ENCODE data around the gene EMP2.
"Not testable (repeated sequence)": the region's sequence is repeated elsewhere in the genome, so short reads cannot be mapped to it uniquely, and the experiment has no call there.

The EMP2 gene

DNA sequence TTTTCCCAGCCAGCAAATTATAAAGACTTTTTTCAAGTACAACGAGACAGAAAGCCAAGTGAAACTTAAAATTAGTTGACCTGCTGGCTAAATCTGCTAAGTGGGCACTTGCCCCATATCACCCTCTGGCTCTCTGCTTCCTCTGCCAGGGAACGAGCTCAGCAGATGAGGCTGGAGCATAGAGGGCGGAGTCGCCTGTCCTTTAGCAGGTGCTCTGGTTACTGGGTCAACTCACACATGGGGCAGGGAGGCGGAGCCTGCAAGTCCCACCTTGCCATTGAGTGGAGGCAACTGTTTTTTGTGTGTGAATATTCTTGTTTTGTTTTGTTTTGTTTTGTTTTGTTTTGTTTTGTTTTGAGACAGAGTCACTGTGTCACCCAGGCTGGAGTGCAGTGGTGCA is 62.5 kb downstream of the EMP2 start:
- H3K4me3 ChIP-seq (ENCODE audit: low read depth, low read length), result no peak overlapping the region
- no peak for DNase-seq (ENCODE audit: low read depth)
- TF ChIP-seq, protein P1, sequence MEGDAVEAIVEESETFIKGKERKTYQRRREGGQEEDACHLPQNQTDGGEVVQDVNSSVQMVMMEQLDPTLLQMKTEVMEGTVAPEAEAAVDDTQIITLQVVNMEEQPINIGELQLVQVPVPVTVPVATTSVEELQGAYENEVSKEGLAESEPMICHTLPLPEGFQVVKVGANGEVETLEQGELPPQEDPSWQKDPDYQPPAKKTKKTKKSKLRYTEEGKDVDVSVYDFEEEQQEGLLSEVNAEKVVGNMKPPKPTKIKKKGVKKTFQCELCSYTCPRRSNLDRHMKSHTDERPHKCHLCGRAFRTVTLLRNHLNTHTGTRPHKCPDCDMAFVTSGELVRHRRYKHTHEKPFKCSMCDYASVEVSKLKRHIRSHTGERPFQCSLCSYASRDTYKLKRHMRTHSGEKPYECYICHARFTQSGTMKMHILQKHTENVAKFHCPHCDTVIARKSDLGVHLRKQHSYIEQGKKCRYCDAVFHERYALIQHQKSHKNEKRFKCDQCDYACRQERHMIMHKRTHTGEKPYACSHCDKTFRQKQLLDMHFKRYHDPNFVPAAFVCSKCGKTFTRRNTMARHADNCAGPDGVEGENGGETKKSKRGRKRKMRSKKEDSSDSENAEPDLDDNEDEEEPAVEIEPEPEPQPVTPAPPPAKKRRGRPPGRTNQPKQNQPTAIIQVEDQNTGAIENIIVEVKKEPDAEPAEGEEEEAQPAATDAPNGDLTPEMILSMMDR (IDR thresholded peaks at IDR 0.05; ENCODE audit: insufficient read depth, low read depth, low read length, missing control alignments), result no peak

DNA sequence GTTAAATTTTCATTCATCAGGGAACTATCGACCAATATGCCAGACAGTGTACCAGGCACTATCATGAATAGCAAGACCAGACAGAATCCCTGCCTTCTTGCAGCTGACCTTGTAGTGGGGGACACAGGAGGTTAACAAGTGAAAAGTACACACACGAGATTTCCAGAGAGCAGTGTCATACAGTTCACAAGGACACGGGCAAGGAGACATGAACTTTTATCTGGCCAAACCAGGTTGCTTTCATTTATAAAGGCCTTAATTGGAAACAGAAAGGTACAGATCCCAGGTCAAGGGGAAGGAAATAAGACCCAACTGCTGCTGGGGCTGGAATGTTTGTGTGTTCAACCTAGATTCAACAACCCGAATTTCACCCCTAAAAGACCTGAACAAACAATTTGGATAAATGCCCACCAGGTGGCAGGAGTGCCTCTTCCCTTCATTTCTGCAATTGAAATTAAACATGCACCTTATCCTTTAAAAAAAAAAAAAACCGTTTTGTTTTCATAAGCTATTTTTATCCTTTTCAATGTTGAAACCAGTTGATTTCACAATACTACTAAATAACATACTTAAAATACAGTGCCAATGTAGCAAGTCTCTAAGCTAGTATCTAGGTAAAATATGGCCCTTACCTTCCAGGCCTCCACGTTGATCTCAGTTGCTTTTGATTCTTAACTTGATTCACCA is 65.9 kb downstream of the EMP2 start:
- no peak overlapping the region for H3K4me3 ChIP-seq (ENCODE audit: low read depth, low read length)
- TF ChIP-seq, protein P1 (IDR thresholded peaks at IDR 0.05; ENCODE audit: insufficient read depth, low read depth, low read length, missing control alignments), result peak; percentile 46
- DNase-seq (ENCODE audit: low read depth), result peak; percentile 72

DNA sequence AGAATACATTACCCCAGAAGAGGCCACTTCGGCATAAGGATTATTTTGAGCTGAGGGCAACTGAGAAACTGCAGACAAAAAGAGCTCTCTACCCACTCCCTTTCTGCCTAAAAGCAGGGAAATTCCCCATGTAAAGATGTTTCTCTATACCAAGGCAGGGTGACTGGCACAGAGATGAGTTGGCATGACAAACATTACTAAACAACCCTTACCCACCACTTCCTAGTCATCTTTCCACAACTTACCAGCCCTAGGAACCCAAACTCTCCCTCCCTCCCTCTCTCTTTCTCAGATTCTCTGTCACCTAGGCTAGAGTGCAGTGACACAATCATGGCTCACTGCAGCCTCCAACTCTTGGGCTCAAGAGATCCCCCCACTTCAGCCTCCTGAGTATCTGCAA is 68.6 kb downstream of the EMP2 start:
- no peak overlapping the region for H3K4me3 ChIP-seq (ENCODE audit: low read depth, low read length)
- TF ChIP-seq, protein P1 (IDR thresholded peaks at IDR 0.05; ENCODE audit: insufficient read depth, low read depth, low read length, missing control alignments), result no peak
- DNase-seq (ENCODE audit: low read depth), result peak; percentile 14

DNA sequence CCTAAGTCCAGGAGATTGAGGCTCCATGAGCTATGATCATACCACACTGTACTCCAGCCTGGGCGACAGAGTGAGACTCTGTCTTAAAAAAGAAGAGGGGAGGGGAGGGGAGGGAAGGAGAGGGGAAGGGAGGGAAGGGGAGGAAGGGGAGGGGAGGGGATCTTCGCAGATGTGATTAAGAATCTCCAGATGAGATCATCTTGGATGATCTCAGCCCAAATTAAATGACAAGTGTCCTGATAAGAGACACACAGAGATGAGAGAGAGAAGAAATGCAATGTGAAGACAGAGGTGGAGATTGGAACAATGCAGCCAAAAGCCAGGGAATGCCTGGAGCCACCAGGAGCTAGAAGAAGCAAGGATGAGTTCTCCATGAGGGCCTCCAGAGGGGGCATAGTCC is 70.1 kb downstream of the EMP2 start:
- H3K4me3 ChIP-seq (ENCODE audit: low read depth, low read length), result no peak overlapping the region
- TF ChIP-seq, protein P1 (IDR thresholded peaks at IDR 0.05; ENCODE audit: insufficient read depth, low read depth, low read length, missing control alignments), result no peak
- no peak for DNase-seq (ENCODE audit: low read depth)

DNA sequence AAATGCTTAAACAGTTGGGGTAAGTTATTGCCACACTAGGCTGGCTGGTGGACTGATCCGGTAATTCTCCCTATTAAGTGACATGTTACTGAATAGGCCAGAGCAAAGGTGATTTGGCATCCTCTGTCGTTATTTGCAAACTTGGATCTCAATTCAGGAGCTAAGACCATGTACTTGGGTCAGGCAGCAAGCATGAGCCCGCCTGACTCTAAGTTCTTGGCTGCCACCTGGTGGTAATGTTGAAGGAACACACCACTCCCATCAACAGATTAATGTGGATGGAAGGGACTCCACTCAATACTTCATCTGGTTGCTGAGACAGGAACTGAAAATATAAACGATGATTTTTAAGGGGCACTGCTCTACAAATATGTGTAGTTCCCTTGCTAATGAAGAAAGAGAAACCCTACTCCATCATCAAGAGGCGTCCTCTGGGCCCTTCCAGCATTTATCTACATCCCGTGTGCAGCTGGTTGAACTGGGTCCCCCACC is 70.8 kb downstream of the EMP2 start:
- DNase-seq (ENCODE audit: low read depth), result peak; percentile 88
- H3K4me3 ChIP-seq (ENCODE audit: low read depth, low read length), result no peak overlapping the region
- TF ChIP-seq, protein P1 (IDR thresholded peaks at IDR 0.05; ENCODE audit: insufficient read depth, low read depth, low read length, missing control alignments), result peak; percentile 75

DNA sequence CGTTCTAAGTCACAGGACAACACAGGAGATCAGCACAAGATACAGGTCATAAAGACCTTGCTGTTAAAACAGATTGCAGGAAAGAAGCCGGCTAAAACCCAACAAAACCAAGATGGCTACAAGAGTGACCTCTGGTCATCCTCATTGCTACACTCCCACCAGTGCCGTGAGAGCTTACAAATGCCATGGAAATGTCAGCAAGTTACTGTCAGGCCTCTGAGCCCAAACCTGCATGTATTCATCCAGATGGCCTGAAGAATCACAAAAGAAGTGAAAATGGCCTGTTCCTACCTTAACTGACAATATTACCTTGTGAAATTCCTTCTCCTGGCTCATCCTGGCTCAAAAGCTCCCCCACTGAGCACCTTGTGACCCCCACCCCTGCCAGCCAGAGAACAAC is 75.1 kb downstream of the EMP2 start:
- not testable (repeated sequence) for DNase-seq (ENCODE audit: low read depth); H3K4me3 ChIP-seq (ENCODE audit: low read depth, low read length)

DNA sequence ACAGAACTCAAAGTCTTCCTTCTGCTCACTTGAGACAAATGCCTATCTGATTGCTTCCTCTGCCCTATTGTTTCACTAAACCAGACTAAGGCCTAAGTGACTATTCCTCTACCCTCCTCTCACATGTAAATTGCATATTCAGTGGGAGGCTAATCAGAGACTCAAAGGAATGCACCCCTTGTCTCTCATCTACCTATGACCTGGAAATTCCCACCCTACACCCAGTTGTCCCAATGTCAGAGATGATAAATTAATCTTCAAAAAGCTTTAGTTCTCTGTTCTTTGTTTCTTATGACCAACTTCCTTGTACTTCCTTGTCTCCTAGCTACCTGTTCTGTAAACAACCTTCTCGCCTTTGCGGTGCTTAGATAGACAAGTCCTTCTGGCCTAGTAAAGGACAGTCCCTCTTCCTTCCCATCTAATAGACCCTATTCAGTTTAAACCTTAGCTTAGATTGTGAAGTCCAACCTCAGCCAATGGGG is 76.0 kb downstream of the EMP2 start:
- H3K4me3 ChIP-seq (ENCODE audit: low read depth, low read length), result no peak overlapping the region
- TF ChIP-seq, protein P1 (IDR thresholded peaks at IDR 0.05; ENCODE audit: insufficient read depth, low read depth, low read length, missing control alignments), result no peak
- DNase-seq (ENCODE audit: low read depth), result no peak
